MM.1S (cell line): ENCODE results near the gene TMC6.
"Not testable (repeated sequence)": the region's sequence is repeated elsewhere in the genome, so short reads cannot be mapped to it uniquely, and the experiment has no call there.

Experiments
- EZH2 ChIP-seq: fragments of 300-600 bp; sonication (generic); optimal IDR thresholded peaks from 2 replicates; pipeline ENCODE3; 2017; ENCODE audit warnings: low read depth, mild to moderate bottlenecking, antibody characterized with exemption, low read length, mixed read lengths
- EZH2phosphoT487 ChIP-seq: fragments of 300-600 bp; sonication (generic); IDR thresholded peaks from 2 replicates; pipeline ENCODE4 v1.6.1; 2018; ENCODE audit warnings: antibody characterized with exemption, low read length
- TF ChIP-seq, protein P1 (sequence below): fragments of 300-600 bp; sonication (generic); IDR thresholded peaks from 2 replicates; pipeline ENCODE4 v1.5.1; 2016; ENCODE audit warnings: antibody characterized with exemption, low read length, mixed read lengths

DNA sequence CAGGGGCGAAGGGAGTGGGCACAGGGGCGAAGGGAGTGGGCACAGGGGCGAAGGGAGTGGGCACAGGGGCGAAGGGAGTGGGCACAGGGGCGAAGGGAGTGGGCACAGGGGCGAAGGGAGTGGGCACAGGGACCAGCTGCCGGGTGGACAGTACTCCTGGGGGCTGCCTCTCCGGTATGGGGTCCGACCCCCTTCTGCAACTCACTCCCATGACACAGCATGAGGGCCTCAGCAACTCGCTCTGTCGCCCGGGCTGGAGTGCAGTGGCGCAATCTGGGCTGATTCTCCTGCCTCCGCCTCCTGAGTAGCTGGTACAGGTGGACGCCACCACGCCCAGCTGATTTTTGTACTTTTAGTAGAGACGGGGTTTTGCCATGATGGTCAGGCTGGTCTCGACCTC lies 12.8 kb downstream of the TMC6 start:
- TF ChIP-seq, protein P1, sequence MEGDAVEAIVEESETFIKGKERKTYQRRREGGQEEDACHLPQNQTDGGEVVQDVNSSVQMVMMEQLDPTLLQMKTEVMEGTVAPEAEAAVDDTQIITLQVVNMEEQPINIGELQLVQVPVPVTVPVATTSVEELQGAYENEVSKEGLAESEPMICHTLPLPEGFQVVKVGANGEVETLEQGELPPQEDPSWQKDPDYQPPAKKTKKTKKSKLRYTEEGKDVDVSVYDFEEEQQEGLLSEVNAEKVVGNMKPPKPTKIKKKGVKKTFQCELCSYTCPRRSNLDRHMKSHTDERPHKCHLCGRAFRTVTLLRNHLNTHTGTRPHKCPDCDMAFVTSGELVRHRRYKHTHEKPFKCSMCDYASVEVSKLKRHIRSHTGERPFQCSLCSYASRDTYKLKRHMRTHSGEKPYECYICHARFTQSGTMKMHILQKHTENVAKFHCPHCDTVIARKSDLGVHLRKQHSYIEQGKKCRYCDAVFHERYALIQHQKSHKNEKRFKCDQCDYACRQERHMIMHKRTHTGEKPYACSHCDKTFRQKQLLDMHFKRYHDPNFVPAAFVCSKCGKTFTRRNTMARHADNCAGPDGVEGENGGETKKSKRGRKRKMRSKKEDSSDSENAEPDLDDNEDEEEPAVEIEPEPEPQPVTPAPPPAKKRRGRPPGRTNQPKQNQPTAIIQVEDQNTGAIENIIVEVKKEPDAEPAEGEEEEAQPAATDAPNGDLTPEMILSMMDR, result not testable (repeated sequence)
- not testable (repeated sequence) for TF ChIP-seq EZH2, EZH2phosphoT487
